MM.1S (cell line): ENCODE results near the gene PRICKLE1.

Experiments
- EZH2 ChIP-seq: fragments of 300-600 bp; sonication (generic); optimal IDR thresholded peaks from 2 replicates; pipeline ENCODE3; 2017; ENCODE audit warnings: low read depth, mild to moderate bottlenecking, antibody characterized with exemption, low read length, mixed read lengths
- TF ChIP-seq, protein P1 (sequence below): fragments of 300-600 bp; sonication (generic); IDR thresholded peaks from 2 replicates; pipeline ENCODE4 v1.5.1; 2016; ENCODE audit warnings: antibody characterized with exemption, low read length, mixed read lengths

- TF ChIP-seq, protein P1, sequence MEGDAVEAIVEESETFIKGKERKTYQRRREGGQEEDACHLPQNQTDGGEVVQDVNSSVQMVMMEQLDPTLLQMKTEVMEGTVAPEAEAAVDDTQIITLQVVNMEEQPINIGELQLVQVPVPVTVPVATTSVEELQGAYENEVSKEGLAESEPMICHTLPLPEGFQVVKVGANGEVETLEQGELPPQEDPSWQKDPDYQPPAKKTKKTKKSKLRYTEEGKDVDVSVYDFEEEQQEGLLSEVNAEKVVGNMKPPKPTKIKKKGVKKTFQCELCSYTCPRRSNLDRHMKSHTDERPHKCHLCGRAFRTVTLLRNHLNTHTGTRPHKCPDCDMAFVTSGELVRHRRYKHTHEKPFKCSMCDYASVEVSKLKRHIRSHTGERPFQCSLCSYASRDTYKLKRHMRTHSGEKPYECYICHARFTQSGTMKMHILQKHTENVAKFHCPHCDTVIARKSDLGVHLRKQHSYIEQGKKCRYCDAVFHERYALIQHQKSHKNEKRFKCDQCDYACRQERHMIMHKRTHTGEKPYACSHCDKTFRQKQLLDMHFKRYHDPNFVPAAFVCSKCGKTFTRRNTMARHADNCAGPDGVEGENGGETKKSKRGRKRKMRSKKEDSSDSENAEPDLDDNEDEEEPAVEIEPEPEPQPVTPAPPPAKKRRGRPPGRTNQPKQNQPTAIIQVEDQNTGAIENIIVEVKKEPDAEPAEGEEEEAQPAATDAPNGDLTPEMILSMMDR, result no peak
- TF ChIP-seq EZH2, result no peak
Observed at GRCh38 chr12:42450248-42450647, 139.3 kb downstream of the PRICKLE1 start.
